ENCODE results near the gene PHTF2.

PHTF2 gene

GRCh38 chr7:77765481-77765880 lies 33.1 kb upstream of the PHTF2 start:
- Histone ChIP-seq H3K27me3 (ENCODE audit: insufficient read depth, low read length) (no peaks in the 10 kb centered on the region), H3K4me3 (ENCODE audit: low read depth, low read length, poor library complexity, severe bottlenecking) (no peak overlapping the region), H3K27ac (ENCODE audit: low read depth, low read length, poor library complexity, severe bottlenecking) (no peak overlapping the region), H3K36me3 (ENCODE audit: insufficient read depth, low read length) (peaks cover 49% of the 10 kb centered on the region), H3K9ac (ENCODE audit: low read length) (no peak overlapping the region), H3K79me2 (ENCODE audit: insufficient read depth, low read length) (peaks cover 49% of the 10 kb centered on the region), H4K20me1 (ENCODE audit: insufficient read depth, low read length) (no peaks in the 10 kb centered on the region), H3K9me3 (ENCODE audit: low read length) (no peaks in the 10 kb centered on the region), H3K4me1 (ENCODE audit: insufficient read depth, low read length, severe bottlenecking) (peaks cover 11% of the 10 kb centered on the region), H3K4me2 (ENCODE audit: low read length) (no peak overlapping the region), H3K9me2 (ENCODE audit: low read depth, low read length) (no peaks in the 10 kb centered on the region), H2AFZ (ENCODE audit: low read length) (no peak overlapping the region), H3F3A (ENCODE audit: insufficient read depth, low read length) (no peaks in the 10 kb centered on the region)
- no peak for TF ChIP-seq CTCF (IDR thresholded peaks at IDR 0.05; ENCODE audit: low read length)
- no peak for TF ChIP-seq EZH2 (IDR thresholded peaks at IDR 0.05; ENCODE audit: borderline replicate concordance, low read length)

- H3K4me2 ChIP-seq (ENCODE audit: low read length), result no peak overlapping the region
- H3K9me2 ChIP-seq (ENCODE audit: low read depth, low read length), result no peaks in the 10 kb centered on the region
- no peak overlapping the region for H3K4me3 ChIP-seq (ENCODE audit: low read depth, low read length, poor library complexity, severe bottlenecking)
- H3K27me3 ChIP-seq (ENCODE audit: insufficient read depth, low read length), result no peaks in the 10 kb centered on the region
- peaks cover 55% of the 10 kb centered on the region for H3K36me3 ChIP-seq (ENCODE audit: insufficient read depth, low read length)
- H3K79me2 ChIP-seq (ENCODE audit: insufficient read depth, low read length), result peaks cover 42% of the 10 kb centered on the region
- H3F3A ChIP-seq (ENCODE audit: insufficient read depth, low read length), result no peaks in the 10 kb centered on the region
- no peaks in the 10 kb centered on the region for H3K9me3 ChIP-seq (ENCODE audit: low read length)
- H4K20me1 ChIP-seq (ENCODE audit: insufficient read depth, low read length), result no peaks in the 10 kb centered on the region
- H3K27ac ChIP-seq (ENCODE audit: low read depth, low read length, poor library complexity, severe bottlenecking), result no peak overlapping the region
- no peak overlapping the region for H2AFZ ChIP-seq (ENCODE audit: low read length)
- no peak overlapping the region for H3K9ac ChIP-seq (ENCODE audit: low read length)
- TF ChIP-seq EZH2 (IDR thresholded peaks at IDR 0.05; ENCODE audit: borderline replicate concordance, low read length), result no peak
- no peak for TF ChIP-seq CTCF (IDR thresholded peaks at IDR 0.05; ENCODE audit: low read length)
- peaks cover 4% of the 10 kb centered on the region for H3K4me1 ChIP-seq (ENCODE audit: insufficient read depth, low read length, severe bottlenecking)
Measured at GRCh38 chr7:77765906-77766800, 32.4 kb upstream of the PHTF2 start.

- Histone ChIP-seq H3K9me2 (ENCODE audit: low read depth, low read length) (no peaks in the 10 kb centered on the region), H3K9ac (ENCODE audit: low read length) (no peak overlapping the region), H2AFZ (ENCODE audit: low read length) (no peak overlapping the region), H3K79me2 (ENCODE audit: insufficient read depth, low read length) (peaks cover 34% of the 10 kb centered on the region), H3K9me3 (ENCODE audit: low read length) (no peaks in the 10 kb centered on the region), H3F3A (ENCODE audit: insufficient read depth, low read length) (no peaks in the 10 kb centered on the region), H3K27ac (ENCODE audit: low read depth, low read length, poor library complexity, severe bottlenecking) (no peak overlapping the region), H3K4me3 (ENCODE audit: low read depth, low read length, poor library complexity, severe bottlenecking) (no peak overlapping the region), H3K4me2 (ENCODE audit: low read length) (no peak overlapping the region), H3K27me3 (ENCODE audit: insufficient read depth, low read length) (no peaks in the 10 kb centered on the region), H4K20me1 (ENCODE audit: insufficient read depth, low read length) (no peaks in the 10 kb centered on the region), H3K36me3 (ENCODE audit: insufficient read depth, low read length) (peaks cover 63% of the 10 kb centered on the region), H3K4me1 (ENCODE audit: insufficient read depth, low read length, severe bottlenecking) (no peaks in the 10 kb centered on the region)
- no peak for TF ChIP-seq EZH2 (IDR thresholded peaks at IDR 0.05; ENCODE audit: borderline replicate concordance, low read length)
Measured at GRCh38 chr7:77766801-77767605, 31.6 kb upstream of the PHTF2 start.
